Measurements from ENCODE around the gene UGP2.

DNA sequence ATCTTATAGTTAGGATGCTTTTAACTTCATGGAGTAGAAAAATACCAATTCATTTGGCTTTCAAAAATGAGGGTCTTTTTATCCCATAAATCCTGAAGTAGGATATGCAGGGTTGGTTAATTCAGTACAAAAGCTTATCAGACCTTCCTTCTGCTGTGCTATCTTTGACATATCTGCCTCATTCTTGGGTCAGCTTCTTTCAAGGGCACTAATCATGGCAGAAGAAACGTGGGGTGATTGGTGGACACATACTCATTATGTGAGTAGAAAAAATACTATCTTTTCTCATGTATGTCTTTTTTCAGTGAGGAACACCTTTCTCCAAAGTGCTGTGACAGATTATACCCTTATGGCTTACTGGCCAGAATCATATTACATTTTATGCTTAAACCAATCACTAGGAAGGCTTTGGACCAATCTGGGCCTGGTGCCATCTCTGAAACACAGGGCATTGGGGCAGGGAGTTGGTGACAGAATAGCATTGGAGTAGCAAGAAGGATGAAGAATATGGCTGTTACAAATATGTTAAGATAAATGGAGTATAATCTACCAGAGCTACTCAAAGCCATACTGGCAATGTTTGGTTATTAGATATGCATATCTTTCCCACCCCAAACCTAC, 10.1 kb downstream of the UGP2 start:
- TF ChIP-seq CTCF (IDR thresholded peaks at IDR 0.05) (no peak), EP300 (IDR thresholded peaks at IDR 0.05) (no peak)

All from tibial nerve (tissue), 4 donors.